Activated CD8-positive, alpha-beta T cell treated with anti-CD3 and anti-CD28 coated beads, Interleukin-2, amount 10 ng/mL, durations not matched to agents 7 days and 5 days (primary cell): ENCODE results near the gene PSRC1. TPM values are rescaled to one million over a fixed set of nuclear protein-coding genes. Genes with fewer than 3 reads are reported as not detected.

ENCODE experiments used
- ATAC-seq: fragments of 150-1000 bp; cut with Tn5 transposase; one replicate; pipeline ENCODE4 v1.10.0; 2021; ENCODE audit warnings: moderate library complexity
- CTCF ChIA-PET: fragments of 350-600 bp; sonication (Branson Sonifier 250); formaldehyde crosslinking; loops from one replicate; lab custom pipeline; 2021; ENCODE audit warnings: antibody characterized with exemption; lab: Charles Lee
- POLR2A ChIA-PET: fragments of 350-600 bp; sonication (Branson Sonifier 250); formaldehyde crosslinking; loops from one replicate; lab custom pipeline; 2021; ENCODE audit warnings: antibody characterized with exemption; lab: Charles Lee
- DNase-seq: peaks from one replicate; pipeline ENCODE4 v3.0.0-alpha.2; 2020
- H3K27ac Mint-ChIP-seq: one replicate; pipeline ENCODE4 v1.8.0; 2021; ENCODE audit warnings: mild to moderate bottlenecking, mixed read lengths
- H3K27me3 Mint-ChIP-seq: one replicate; pipeline ENCODE4 v1.8.0; 2021; ENCODE audit warnings: low read depth, mixed read lengths
- H3K36me3 Mint-ChIP-seq: one replicate; pipeline ENCODE4 v1.8.0; 2021; ENCODE audit warnings: low read depth, mixed read lengths
- H3K4me1 Mint-ChIP-seq: one replicate; pipeline ENCODE4 v1.8.0; 2021; ENCODE audit warnings: low read depth, mixed read lengths
- H3K4me3 Mint-ChIP-seq: one replicate; pipeline ENCODE4 v1.8.0; 2021; ENCODE audit warnings: mild to moderate bottlenecking, mixed read lengths
- H3K9me3 Mint-ChIP-seq: one replicate; pipeline ENCODE4 v1.8.0; 2022; ENCODE audit warnings: mixed read lengths; ENCODE audit not compliant: insufficient read depth
- total RNA-seq, 2 experiments: library from RNA; stranded (reverse); gene quantifications; one replicate each; pipeline ENCODE4 v1.2.3, GENCODE V29; 2021

Gene PSRC1
- total RNA-seq, 2 experiments from 2014 or later: 38.2 to 40.7 TPM

DNA sequence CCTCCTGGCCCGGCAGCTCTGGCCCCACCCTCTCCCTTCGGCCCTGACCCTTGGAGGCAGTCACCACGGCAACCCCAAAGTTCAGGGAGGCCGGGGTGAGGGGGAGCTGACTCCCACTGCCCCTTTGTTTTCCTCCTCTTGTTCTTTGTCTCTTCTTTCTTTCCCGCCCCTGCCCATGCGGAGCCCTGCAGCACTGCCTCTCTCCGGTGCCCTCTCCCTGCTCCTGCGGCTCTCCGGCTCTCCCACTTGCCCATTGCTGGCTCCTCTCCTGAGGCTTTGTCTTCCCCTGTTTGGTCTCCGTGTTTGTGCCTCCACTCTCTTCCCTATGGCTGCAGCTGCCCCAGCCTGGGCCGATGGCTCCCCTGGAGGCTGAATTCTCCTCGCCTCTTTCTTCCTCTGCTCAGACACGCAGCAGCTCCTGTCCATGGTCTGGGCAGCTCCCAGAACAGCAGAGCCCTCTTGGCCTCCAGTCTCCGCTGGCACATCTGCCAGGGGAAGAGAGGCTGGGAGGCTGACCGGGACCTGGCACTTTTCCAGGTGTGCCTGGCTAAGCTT lies 27.8 kb downstream of the PSRC1 start:
- no peak for ATAC-seq
- Mint-ChIP-seq H3K27ac (no peak overlapping the region), H3K4me3 (no peak overlapping the region), H3K27me3 (peaks cover 2% of the 10 kb centered on the region), H3K9me3 (no peaks in the 10 kb centered on the region), H3K4me1 (peaks cover 8% of the 10 kb centered on the region), H3K36me3 (no peaks in the 10 kb centered on the region)
- DNase-seq: no peak
- ChIA-PET POLR2A (interaction anchor here (0.5 kb wide), 1 partner anchor 243 kb away, joined by 3 read pairs; no protein-coding TSS in a partner anchor), CTCF (interaction anchor here (1.9 kb wide), 1 partner anchor 144 kb away, joined by 6 read pairs; no protein-coding TSS in a partner anchor)

DNA sequence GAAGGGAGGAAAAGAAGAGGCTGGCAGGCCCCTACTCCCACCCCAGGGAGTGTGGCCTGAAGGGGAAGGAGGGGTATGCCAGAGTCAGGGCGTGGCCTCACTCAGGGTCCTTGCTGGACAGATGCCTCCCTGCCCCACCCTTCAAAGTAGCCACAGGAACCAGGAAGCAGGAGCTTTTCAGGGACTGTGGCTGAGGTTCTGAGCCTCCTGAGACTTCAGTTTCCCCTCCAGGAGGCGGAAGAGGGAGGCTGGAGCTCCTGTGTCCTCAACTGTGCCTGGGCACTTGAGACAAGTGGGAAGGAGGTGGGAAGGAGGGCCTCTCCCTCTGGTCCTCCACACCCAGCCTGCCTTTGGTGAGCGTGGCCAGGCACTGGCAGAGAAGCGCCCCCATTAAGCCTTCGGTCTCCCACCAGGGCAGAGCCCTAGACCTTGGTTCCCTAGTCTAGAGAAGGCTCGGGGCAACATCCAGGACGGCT lies 28.3 kb downstream of the PSRC1 start:
- ATAC-seq: no peak
- H3K9me3 Mint-ChIP-seq: no peaks in the 10 kb centered on the region
- no peak overlapping the region for H3K27ac Mint-ChIP-seq
- H3K4me3 Mint-ChIP-seq: no peak overlapping the region
- ChIA-PET POLR2A (no interaction called here), CTCF (interaction anchor here (1.2 kb wide), 1 partner anchor 144 kb away, joined by 5 read pairs; the partner anchor contains the start of gene SORT1)
- no peak for DNase-seq
- H3K36me3 Mint-ChIP-seq: no peaks in the 10 kb centered on the region
- peaks cover 10% of the 10 kb centered on the region for H3K4me1 Mint-ChIP-seq
- peaks cover 2% of the 10 kb centered on the region for H3K27me3 Mint-ChIP-seq

DNA sequence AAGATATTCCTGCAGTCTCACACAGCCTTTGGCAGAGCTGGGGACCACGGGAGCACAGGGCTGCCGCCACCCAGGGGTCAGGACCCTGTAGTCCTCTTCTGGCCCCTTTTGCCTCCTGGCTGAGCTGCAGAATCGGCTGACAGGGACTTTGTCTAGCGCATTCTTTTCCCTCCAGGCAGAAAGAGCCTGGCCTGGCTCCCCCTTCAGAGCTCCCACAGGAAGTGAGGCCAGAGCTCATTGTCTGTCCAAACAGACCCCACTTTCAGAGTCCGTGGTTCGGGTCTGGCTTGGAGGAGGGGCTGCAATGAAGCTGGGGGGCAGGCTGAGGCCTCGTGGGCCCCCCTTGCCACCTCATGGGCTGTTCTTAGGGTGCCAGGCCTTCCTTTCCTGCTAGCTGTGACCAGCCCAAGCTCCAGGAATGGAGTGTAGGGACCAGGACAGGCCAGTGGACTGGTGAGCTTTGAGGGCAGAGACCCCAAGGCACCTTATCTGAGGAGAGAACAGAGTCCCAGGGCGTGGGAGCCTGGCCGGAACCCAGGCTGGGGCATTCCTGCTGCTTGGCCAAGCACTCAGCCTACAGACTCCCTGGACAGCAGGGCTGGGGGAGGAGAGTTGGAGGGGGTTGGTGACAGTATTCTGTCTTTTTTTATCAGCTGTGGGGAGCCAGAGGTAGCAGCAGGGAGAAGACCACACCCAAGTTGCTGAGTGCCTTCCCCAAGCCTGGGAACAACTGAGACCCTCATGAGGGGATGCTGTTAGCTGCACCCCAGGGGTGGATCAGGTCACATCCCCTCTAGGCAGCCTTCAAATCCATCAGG lies 28.9 kb downstream of the PSRC1 start:
- Mint-ChIP-seq H3K27me3 (peaks cover 2% of the 10 kb centered on the region), H3K4me3 (no peak overlapping the region), H3K36me3 (no peaks in the 10 kb centered on the region), H3K9me3 (no peaks in the 10 kb centered on the region), H3K4me1 (peaks cover 13% of the 10 kb centered on the region), H3K27ac (no peak overlapping the region)
- CTCF ChIA-PET: interaction anchor here (0.9 to 2.2 kb wide), 6 partner anchors 13 to 278 kb away, joined by 3 to 6 read pairs (median 4); partner anchors contain the start of gene SORT1
- ATAC-seq (no peak), DNase-seq (no peak)
- POLR2A ChIA-PET: no interaction called here

DNA sequence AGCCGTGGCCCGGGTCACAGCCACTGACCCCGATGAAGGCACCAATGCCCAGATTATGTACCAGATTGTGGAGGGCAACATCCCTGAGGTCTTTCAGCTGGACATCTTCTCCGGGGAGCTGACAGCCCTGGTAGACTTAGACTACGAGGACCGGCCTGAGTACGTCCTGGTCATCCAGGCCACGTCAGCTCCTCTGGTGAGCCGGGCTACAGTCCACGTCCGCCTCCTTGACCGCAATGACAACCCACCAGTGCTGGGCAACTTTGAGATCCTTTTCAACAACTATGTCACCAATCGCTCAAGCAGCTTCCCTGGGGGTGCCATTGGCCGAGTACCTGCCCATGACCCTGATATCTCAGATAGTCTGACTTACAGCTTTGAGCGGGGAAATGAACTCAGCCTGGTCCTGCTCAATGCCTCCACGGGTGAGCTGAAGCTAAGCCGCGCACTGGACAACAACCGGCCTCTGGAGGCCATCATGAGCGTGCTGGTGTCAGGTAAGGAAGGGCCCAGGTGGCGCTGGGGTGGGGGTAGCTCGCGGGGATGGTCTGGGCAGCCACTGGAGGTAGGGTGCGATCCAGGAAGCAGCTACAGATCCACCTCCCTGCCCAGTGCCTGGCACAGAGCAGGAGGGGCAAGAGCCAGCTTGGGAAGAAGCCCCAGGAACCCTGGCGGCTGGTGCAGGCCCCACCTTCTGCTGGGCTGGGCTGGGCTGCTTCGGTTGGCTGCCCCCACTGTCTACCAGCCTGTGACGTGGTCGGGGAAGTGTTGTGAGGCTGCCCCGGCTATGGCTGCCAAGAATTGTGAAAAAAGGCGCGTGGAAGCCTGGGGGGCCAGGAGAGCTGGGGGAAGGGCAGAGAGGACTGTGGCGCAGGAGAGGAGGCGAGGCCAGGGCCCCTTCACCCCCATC lies 29.8 kb downstream of the PSRC1 start:
- no peaks in the 10 kb centered on the region for H3K9me3 Mint-ChIP-seq
- peaks cover 14% of the 10 kb centered on the region for H3K4me1 Mint-ChIP-seq
- no peaks in the 10 kb centered on the region for H3K36me3 Mint-ChIP-seq
- H3K27me3 Mint-ChIP-seq: peaks cover 2% of the 10 kb centered on the region
- no peak overlapping the region for H3K4me3 Mint-ChIP-seq
- ChIA-PET POLR2A (no interaction called here), CTCF (interaction anchor here (0.9 to 2.2 kb wide), 5 partner anchors 12 to 279 kb away, joined by 3 to 6 read pairs (median 3); no protein-coding TSS in a partner anchor)
- H3K27ac Mint-ChIP-seq: no peak overlapping the region
- no peak for ATAC-seq
- DNase-seq: no peak

DNA sequence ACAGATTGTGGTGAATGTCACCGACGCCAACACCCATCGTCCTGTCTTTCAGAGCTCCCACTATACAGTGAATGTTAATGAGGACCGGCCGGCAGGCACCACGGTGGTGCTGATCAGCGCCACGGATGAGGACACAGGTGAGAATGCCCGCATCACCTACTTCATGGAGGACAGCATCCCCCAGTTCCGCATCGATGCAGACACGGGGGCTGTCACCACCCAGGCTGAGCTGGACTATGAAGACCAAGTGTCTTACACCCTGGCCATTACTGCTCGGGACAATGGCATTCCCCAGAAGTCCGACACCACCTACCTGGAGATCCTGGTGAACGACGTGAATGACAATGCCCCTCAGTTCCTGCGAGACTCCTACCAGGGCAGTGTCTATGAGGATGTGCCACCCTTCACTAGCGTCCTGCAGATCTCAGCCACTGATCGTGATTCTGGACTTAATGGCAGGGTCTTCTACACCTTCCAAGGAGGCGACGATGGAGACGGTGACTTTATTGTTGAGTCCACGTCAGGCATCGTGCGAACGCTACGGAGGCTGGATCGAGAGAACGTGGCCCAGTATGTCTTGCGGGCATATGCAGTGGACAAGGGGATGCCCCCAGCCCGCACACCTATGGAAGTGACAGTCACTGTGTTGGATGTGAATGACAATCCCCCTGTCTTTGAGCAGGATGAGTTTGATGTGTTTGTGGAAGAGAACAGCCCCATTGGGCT lies 30.6 kb downstream of the PSRC1 start:
- Mint-ChIP-seq H3K27me3 (peaks cover 4% of the 10 kb centered on the region), H3K36me3 (no peaks in the 10 kb centered on the region), H3K27ac (no peak overlapping the region), H3K9me3 (no peaks in the 10 kb centered on the region), H3K4me3 (no peak overlapping the region), H3K4me1 (peaks cover 10% of the 10 kb centered on the region)
- DNase-seq: no peak
- ChIA-PET POLR2A (no interaction called here), CTCF (interaction anchor here (2.2 kb wide), 1 partner anchor 280 kb away, joined by 6 read pairs; no protein-coding TSS in a partner anchor)
- no peak for ATAC-seq

DNA sequence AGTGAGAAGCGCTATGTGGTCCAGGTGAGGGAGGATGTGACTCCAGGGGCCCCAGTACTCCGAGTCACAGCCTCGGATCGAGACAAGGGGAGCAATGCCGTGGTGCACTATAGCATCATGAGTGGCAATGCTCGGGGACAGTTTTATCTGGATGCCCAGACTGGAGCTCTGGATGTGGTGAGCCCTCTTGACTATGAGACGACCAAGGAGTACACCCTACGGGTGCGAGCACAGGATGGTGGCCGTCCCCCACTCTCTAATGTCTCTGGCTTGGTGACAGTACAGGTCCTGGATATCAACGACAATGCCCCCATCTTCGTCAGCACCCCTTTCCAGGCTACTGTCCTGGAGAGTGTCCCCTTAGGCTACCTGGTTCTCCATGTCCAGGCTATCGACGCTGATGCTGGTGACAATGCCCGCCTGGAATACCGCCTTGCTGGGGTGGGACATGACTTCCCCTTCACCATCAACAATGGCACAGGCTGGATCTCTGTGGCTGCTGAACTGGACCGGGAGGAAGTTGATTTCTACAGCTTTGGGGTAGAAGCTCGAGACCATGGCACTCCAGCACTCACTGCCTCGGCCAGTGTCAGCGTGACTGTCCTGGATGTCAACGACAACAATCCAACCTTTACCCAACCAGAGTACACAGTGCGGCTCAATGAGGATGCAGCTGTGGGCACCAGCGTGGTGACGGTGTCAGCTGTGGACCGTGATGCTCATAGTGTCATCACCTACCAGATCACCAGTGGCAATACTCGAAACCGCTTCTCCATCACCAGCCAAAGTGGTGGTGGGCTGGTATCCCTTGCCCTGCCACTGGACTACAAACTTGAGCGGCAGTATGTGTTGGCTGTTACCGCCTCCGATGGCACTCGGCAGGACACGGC lies 31.4 kb downstream of the PSRC1 start:
- peaks cover 6% of the 10 kb centered on the region for H3K27me3 Mint-ChIP-seq
- POLR2A ChIA-PET: no interaction called here

DNA sequence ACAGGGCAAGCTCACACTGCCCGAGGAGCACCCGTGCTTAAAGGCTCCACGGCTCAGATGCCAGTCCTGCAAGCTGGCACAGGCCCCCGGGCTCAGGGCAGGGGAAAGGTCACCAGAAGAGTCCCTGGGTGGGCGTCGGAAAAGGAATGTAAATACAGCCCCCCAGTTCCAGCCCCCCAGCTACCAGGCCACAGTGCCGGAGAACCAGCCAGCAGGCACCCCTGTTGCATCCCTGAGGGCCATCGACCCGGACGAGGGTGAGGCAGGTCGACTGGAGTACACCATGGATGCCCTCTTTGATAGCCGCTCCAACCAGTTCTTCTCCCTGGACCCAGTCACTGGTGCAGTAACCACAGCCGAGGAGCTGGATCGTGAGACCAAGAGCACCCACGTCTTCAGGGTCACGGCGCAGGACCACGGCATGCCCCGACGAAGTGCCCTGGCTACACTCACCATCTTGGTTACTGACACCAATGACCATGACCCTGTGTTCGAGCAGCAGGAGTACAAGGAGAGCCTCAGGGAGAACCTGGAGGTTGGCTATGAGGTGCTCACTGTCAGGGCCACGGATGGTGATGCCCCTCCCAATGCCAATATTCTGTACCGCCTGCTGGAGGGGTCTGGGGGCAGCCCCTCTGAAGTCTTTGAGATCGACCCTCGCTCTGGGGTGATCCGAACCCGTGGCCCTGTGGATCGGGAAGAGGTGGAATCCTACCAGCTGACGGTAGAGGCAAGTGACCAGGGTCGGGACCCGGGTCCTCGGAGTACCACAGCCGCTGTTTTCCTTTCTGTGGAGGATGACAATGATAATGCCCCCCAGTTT lies 32.3 kb downstream of the PSRC1 start:
- H3K27ac Mint-ChIP-seq: no peak overlapping the region

More for the DNA sequence above, 31.4 kb downstream of the PSRC1 start:
- Mint-ChIP-seq H3K27ac (no peak overlapping the region), H3K36me3 (no peaks in the 10 kb centered on the region), H3K9me3 (no peaks in the 10 kb centered on the region), H3K4me1 (peaks cover 10% of the 10 kb centered on the region), H3K4me3 (no peak overlapping the region)
- ATAC-seq: no peak
- no peak for DNase-seq
- CTCF ChIA-PET: interaction anchor here (2.2 kb wide), 1 partner anchor 281 kb away, joined by 6 read pairs; no protein-coding TSS in a partner anchor

DNA sequence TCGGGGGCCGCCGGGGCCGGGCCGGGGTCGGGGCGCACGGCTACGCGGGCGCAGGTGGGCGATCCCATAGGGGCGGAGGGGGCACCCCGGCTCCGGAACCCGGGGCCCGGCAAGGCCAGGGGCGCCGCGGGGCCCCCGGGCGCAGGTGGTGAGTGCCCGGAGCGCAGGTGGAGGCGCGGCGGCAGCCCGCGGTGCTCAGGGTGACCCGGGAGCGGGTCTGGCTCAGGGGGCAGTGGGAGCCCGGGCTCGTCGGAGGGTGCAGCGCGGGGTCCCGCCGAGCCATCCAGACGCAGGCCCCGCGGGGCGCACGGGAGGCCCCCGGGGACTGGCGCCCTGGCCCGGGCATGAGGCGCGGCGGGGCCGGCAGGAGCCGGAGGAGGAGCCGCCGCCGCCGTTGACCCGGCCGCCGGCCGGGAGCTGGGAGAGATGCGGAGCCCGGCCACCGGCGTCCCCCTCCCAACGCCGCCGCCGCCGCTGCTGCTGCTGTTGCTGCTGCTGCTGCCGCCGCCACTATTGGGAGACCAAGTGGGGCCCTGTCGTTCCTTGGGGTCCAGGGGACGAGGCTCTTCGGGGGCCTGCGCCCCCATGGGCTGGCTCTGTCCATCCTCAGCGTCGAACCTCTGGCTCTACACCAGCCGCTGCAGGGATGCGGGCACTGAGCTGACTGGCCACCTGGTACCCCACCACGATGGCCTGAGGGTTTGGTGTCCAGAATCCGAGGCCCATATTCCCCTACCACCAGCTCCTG lies 33.1 kb downstream of the PSRC1 start:
- Mint-ChIP-seq H3K4me1 (peaks cover 10% of the 10 kb centered on the region), H3K9me3 (no peaks in the 10 kb centered on the region), H3K4me3 (peak overlapping the region; percentile 52), H3K27me3 (peaks cover 8% of the 10 kb centered on the region), H3K27ac (no peak overlapping the region), H3K36me3 (no peaks in the 10 kb centered on the region)
- ChIA-PET POLR2A (interaction anchor here (0.6 to 1.3 kb wide), 3 partner anchors 13 to 287 kb away, joined by 3 to 5 read pairs (median 3); partner anchors contain the start of gene PSRC1), CTCF (interaction anchor here (0.9 to 1.5 kb wide), 6 partner anchors 9 to 282 kb away, joined by 3 read pairs; no protein-coding TSS in a partner anchor)
- peak; percentile 48 for ATAC-seq
- no peak for DNase-seq

More for the DNA sequence above, 32.3 kb downstream of the PSRC1 start:
- ATAC-seq (no peak), DNase-seq (no peak)
- Mint-ChIP-seq H3K36me3 (no peaks in the 10 kb centered on the region), H3K4me1 (peaks cover 10% of the 10 kb centered on the region), H3K9me3 (no peaks in the 10 kb centered on the region), H3K4me3 (peak overlapping the region; percentile 52), H3K27me3 (peaks cover 6% of the 10 kb centered on the region)
- ChIA-PET POLR2A (interaction anchor here (0.6 to 1.3 kb wide), 3 partner anchors 14 to 288 kb away, joined by 3 to 5 read pairs (median 3); partner anchors contain the start of gene PSRC1), CTCF (interaction anchor here (0.9 to 1.5 kb wide), 4 partner anchors 10 to 281 kb away, joined by 3 read pairs; no protein-coding TSS in a partner anchor)
